Thyroid gland (tissue), 4 donors: ENCODE measurements around the gene GAPVD1.

ENCODE experiments used
- POLR2A ChIP-seq, 2 donors: fragments of 450-650 bp; IDR thresholded peaks; one replicate each; pipeline ENCODE4 v1.6.1; 2017; ENCODE audit warnings: antibody characterized with exemption in 2 of 2, mild to moderate bottlenecking in 2 of 2, moderate library complexity in 1 of 2
- TF ChIP-seq, protein P1 (sequence below), 6 experiments: fragments of 200-600 bp in 3 of 6; fragments of 450-650 bp in 3 of 6; sonication (generic) in 3 of 6; IDR thresholded peaks; one replicate each; pipeline ENCODE4 v1.5.1; 2016 to 2019; ENCODE audit warnings: antibody characterized with exemption in 6 of 6, mild to moderate bottlenecking in 2 of 6, inconsistent platforms in 1 of 6, moderate library complexity in 1 of 6

GRCh38 chr9:125338929-125339328 lies 77.3 kb downstream of the GAPVD1 start:
- TF ChIP-seq, protein P1, sequence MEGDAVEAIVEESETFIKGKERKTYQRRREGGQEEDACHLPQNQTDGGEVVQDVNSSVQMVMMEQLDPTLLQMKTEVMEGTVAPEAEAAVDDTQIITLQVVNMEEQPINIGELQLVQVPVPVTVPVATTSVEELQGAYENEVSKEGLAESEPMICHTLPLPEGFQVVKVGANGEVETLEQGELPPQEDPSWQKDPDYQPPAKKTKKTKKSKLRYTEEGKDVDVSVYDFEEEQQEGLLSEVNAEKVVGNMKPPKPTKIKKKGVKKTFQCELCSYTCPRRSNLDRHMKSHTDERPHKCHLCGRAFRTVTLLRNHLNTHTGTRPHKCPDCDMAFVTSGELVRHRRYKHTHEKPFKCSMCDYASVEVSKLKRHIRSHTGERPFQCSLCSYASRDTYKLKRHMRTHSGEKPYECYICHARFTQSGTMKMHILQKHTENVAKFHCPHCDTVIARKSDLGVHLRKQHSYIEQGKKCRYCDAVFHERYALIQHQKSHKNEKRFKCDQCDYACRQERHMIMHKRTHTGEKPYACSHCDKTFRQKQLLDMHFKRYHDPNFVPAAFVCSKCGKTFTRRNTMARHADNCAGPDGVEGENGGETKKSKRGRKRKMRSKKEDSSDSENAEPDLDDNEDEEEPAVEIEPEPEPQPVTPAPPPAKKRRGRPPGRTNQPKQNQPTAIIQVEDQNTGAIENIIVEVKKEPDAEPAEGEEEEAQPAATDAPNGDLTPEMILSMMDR (IDR thresholded peaks at IDR 0.05) = no peak
- no peak for TF ChIP-seq POLR2A (IDR thresholded peaks at IDR 0.05)
